C4-2B (cell line): ENCODE results near the gene VWA5A.

Source experiments
- CTCF ChIP-seq: fragments of 450-650 bp; conservative IDR thresholded peaks from 2 replicates; pipeline ENCODE4 v1.5.1; 2017; ENCODE audit warnings: mild to moderate bottlenecking
- ZFX ChIP-seq: fragments of 450-650 bp; IDR thresholded peaks from 2 replicates; pipeline ENCODE4 v1.6.1; 2017

GRCh38 chr11:124090996-124091395 is 24.3 kb upstream of the VWA5A start:
- TF ChIP-seq CTCF: no peak
- TF ChIP-seq ZFX: no peak
